ENCODE data around the gene GJE1. TPM values are rescaled to one million over a fixed set of nuclear protein-coding genes. Genes with fewer than 3 reads are reported as not detected.

GJE1 gene, protein sequence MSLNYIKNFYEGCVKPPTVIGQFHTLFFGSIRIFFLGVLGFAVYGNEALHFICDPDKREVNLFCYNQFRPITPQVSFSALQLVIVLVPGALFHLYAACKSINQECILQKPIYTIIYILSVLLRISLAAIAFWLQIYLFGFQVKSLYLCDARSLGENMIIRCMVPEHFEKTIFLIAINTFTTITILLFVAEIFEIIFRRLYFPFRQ
- total RNA-seq: not detected in 2 replicates

DNA sequence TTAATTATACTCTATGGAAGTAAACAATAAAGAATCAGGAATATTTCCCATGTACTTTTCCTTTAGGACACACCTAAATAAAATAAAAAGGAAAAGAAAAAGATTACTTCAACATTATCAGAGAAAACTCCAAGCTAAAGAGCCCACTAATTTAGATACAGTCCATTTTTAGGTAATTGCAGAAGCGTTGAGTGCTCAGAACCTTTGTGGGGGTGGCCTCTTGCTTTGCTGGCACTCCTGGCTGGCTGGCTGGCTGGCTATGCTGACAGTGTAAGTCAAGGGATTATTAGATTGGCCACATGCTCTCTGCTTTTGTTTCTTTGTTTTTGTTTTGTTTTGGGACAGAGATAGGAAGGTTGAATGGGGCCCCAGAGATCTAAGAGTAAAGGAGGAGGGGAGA is at the start of gene GJE1:
TSS of gene GJE1 (plus strand) at position 301 of the 400 bp plus-strand sequence. CDS start 234 bp downstream, outside the sequence.

DNA sequence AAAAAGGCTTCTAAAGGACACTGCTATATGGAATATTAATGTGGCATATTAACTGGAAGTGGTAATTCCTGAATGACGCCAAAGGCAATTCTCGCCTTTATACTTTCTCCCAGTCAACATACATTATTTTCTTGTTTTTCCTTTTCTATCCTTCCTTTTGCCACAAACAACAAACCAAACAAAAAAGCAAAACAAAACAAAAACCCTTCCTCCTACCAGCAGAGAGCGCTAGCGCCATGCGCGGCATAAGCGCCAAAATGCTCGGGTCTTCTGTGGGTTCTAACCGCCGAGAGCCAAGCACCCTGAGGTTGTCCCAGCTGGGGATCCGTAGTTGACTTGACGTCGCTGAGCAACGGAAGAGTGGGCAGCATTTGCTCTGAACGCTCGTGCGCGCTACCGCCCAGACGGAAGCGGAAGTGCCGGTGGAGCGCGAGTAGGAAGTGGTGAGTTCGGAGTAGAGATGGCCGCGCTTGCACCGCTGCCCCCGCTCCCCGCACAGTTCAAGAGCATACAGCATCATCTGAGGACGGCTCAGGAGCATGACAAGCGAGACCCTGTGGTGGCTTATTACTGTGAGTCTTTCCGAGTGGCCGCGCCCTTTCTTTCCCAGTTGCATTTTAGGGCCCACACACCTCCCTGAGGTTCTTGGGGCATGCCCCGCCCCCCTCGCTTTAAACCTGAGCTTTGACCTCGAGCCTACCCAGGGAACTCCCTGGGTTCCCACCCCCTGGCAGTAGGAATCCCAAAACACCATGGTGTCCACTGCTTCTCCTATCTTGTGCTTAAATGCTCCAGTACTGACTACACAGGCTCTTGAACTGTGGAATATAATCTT is 14.3 kb downstream of the GJE1 start, which contains the start of the genes NMBR and VTA1:
TSS of gene NMBR (minus strand) at position 295 of the 835 bp plus-strand sequence. CDS start 58,464 bp downstream, outside the sequence.
TSS of gene VTA1 (plus strand) at position 436 of the 835 bp plus-strand sequence. CDS start at position 461, 25 bp downstream.

Other genes starting within 250 kb of the GJE1 start
- not detected in 2 replicates for gene NMBR, start 14.2 kb downstream of the GJE1 start, total RNA-seq
- 38.2 and 48.8 TPM in 2 replicates for gene VTA1, start 14.3 kb downstream of the GJE1 start, total RNA-seq
- 12.1 and 17.6 TPM in 2 replicates for gene ADGRG6, start 169.1 kb downstream of the GJE1 start, total RNA-seq

All from pericardium fibroblast (primary cell).